ENCODE results near the gene MACROD1.

DNA sequence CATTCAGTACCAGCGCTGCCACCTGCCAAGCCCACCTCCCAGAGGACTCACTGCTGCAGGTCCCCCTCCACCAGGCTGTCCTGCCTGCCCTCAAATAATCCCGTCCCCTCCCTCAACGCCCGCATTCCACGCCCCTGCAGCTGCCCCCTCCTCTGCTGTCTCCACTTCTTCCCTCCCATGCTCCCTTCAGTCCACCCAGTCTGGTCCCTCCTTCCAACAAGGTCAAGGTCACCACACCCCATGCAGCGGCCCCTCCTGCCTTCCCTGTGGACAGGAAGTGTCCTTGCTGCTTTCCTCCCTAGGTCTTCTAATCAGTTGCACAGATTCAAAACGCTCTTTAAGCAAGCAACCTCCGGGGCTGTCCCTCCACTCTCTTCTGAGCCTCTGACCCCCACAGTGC is 12.1 kb downstream of the MACROD1 start:
- TF ChIP-seq YY1 (IDR thresholded peaks at IDR 0.05; ENCODE audit: borderline replicate concordance in 1 of 3, control insufficient read depth in 1 of 3, extremely low read depth in 1 of 3, insufficient read depth in 3 of 3, insufficient read length in 1 of 3, insufficient replicate concordance in 2 of 3, low read depth in 1 of 3, low read length in 2 of 3) = no peak
- TF ChIP-seq, protein P1, sequence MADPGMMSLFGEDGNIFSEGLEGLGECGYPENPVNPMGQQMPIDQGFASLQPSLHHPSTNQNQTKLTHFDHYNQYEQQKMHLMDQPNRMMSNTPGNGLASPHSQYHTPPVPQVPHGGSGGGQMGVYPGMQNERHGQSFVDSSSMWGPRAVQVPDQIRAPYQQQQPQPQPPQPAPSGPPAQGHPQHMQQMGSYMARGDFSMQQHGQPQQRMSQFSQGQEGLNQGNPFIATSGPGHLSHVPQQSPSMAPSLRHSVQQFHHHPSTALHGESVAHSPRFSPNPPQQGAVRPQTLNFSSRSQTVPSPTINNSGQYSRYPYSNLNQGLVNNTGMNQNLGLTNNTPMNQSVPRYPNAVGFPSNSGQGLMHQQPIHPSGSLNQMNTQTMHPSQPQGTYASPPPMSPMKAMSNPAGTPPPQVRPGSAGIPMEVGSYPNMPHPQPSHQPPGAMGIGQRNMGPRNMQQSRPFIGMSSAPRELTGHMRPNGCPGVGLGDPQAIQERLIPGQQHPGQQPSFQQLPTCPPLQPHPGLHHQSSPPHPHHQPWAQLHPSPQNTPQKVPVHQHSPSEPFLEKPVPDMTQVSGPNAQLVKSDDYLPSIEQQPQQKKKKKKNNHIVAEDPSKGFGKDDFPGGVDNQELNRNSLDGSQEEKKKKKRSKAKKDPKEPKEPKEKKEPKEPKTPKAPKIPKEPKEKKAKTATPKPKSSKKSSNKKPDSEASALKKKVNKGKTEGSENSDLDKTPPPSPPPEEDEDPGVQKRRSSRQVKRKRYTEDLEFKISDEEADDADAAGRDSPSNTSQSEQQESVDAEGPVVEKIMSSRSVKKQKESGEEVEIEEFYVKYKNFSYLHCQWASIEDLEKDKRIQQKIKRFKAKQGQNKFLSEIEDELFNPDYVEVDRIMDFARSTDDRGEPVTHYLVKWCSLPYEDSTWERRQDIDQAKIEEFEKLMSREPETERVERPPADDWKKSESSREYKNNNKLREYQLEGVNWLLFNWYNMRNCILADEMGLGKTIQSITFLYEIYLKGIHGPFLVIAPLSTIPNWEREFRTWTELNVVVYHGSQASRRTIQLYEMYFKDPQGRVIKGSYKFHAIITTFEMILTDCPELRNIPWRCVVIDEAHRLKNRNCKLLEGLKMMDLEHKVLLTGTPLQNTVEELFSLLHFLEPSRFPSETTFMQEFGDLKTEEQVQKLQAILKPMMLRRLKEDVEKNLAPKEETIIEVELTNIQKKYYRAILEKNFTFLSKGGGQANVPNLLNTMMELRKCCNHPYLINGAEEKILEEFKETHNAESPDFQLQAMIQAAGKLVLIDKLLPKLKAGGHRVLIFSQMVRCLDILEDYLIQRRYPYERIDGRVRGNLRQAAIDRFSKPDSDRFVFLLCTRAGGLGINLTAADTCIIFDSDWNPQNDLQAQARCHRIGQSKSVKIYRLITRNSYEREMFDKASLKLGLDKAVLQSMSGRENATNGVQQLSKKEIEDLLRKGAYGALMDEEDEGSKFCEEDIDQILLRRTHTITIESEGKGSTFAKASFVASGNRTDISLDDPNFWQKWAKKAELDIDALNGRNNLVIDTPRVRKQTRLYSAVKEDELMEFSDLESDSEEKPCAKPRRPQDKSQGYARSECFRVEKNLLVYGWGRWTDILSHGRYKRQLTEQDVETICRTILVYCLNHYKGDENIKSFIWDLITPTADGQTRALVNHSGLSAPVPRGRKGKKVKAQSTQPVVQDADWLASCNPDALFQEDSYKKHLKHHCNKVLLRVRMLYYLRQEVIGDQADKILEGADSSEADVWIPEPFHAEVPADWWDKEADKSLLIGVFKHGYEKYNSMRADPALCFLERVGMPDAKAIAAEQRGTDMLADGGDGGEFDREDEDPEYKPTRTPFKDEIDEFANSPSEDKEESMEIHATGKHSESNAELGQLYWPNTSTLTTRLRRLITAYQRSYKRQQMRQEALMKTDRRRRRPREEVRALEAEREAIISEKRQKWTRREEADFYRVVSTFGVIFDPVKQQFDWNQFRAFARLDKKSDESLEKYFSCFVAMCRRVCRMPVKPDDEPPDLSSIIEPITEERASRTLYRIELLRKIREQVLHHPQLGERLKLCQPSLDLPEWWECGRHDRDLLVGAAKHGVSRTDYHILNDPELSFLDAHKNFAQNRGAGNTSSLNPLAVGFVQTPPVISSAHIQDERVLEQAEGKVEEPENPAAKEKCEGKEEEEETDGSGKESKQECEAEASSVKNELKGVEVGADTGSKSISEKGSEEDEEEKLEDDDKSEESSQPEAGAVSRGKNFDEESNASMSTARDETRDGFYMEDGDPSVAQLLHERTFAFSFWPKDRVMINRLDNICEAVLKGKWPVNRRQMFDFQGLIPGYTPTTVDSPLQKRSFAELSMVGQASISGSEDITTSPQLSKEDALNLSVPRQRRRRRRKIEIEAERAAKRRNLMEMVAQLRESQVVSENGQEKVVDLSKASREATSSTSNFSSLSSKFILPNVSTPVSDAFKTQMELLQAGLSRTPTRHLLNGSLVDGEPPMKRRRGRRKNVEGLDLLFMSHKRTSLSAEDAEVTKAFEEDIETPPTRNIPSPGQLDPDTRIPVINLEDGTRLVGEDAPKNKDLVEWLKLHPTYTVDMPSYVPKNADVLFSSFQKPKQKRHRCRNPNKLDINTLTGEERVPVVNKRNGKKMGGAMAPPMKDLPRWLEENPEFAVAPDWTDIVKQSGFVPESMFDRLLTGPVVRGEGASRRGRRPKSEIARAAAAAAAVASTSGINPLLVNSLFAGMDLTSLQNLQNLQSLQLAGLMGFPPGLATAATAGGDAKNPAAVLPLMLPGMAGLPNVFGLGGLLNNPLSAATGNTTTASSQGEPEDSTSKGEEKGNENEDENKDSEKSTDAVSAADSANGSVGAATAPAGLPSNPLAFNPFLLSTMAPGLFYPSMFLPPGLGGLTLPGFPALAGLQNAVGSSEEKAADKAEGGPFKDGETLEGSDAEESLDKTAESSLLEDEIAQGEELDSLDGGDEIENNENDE (IDR thresholded peaks at IDR 0.05; ENCODE audit: low read depth, low read length) = no peak
- TF ChIP-seq, protein P2, sequence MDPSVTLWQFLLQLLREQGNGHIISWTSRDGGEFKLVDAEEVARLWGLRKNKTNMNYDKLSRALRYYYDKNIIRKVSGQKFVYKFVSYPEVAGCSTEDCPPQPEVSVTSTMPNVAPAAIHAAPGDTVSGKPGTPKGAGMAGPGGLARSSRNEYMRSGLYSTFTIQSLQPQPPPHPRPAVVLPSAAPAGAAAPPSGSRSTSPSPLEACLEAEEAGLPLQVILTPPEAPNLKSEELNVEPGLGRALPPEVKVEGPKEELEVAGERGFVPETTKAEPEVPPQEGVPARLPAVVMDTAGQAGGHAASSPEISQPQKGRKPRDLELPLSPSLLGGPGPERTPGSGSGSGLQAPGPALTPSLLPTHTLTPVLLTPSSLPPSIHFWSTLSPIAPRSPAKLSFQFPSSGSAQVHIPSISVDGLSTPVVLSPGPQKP (CRISPR knock-in tag; IDR thresholded peaks at IDR 0.05) = no peak
- TF ChIP-seq GTF2F1 (IDR thresholded peaks at IDR 0.05; ENCODE audit: low read depth, low read length) = no peak
- TF ChIP-seq, protein P3, sequence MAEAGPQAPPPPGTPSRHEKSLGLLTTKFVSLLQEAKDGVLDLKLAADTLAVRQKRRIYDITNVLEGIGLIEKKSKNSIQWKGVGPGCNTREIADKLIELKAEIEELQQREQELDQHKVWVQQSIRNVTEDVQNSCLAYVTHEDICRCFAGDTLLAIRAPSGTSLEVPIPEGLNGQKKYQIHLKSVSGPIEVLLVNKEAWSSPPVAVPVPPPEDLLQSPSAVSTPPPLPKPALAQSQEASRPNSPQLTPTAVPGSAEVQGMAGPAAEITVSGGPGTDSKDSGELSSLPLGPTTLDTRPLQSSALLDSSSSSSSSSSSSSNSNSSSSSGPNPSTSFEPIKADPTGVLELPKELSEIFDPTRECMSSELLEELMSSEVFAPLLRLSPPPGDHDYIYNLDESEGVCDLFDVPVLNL (CRISPR knock-in tag; IDR thresholded peaks at IDR 0.05; ENCODE audit: low read depth) = no peak
- TF ChIP-seq, protein P4, sequence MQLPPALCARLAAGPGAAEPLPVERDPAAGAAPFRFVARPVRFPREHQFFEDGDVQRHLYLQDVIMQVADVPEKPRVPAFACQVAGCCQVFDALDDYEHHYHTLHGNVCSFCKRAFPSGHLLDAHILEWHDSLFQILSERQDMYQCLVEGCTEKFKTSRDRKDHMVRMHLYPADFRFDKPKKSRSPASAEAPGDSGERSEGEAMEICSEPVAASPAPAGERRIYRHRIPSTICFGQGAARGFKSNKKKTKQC (CRISPR knock-in tag; IDR thresholded peaks at IDR 0.05) = no peak
- TF ChIP-seq ETV1 (tag; conservative IDR thresholded peaks at IDR 0.05; ENCODE audit: low read depth) = no peak
- TF ChIP-seq EP300 (IDR thresholded peaks at IDR 0.05; ENCODE audit: low read length) = no peak
- no peak for TF ChIP-seq SNIP1 (IDR thresholded peaks at IDR 0.05; ENCODE audit: low read depth)
- TF ChIP-seq ZNF589 (CRISPR knock-in tag; IDR thresholded peaks at IDR 0.05; ENCODE audit: low read depth) = no peak
- TF ChIP-seq, protein P5, sequence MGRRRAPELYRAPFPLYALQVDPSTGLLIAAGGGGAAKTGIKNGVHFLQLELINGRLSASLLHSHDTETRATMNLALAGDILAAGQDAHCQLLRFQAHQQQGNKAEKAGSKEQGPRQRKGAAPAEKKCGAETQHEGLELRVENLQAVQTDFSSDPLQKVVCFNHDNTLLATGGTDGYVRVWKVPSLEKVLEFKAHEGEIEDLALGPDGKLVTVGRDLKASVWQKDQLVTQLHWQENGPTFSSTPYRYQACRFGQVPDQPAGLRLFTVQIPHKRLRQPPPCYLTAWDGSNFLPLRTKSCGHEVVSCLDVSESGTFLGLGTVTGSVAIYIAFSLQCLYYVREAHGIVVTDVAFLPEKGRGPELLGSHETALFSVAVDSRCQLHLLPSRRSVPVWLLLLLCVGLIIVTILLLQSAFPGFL (CRISPR knock-in tag; IDR thresholded peaks at IDR 0.05) = no peak
- TF ChIP-seq ZFP1 (CRISPR knock-in tag; IDR thresholded peaks at IDR 0.05) = no peak
- TF ChIP-seq, protein P6, sequence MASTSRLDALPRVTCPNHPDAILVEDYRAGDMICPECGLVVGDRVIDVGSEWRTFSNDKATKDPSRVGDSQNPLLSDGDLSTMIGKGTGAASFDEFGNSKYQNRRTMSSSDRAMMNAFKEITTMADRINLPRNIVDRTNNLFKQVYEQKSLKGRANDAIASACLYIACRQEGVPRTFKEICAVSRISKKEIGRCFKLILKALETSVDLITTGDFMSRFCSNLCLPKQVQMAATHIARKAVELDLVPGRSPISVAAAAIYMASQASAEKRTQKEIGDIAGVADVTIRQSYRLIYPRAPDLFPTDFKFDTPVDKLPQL (IDR thresholded peaks at IDR 0.05; ENCODE audit: extremely low read depth, insufficient read length) = no peak
